HG03066 (cell line): ENCODE data around the gene NRBP1.

Experiments
- ATAC-seq: cut with Tn5 transposase; IDR thresholded peaks from one replicate; pipeline ENCODE4 v1.9.1; 2021; ENCODE audit warnings: low read depth; ENCODE audit not compliant: unreplicated experiment

The NRBP1 gene

DNA sequence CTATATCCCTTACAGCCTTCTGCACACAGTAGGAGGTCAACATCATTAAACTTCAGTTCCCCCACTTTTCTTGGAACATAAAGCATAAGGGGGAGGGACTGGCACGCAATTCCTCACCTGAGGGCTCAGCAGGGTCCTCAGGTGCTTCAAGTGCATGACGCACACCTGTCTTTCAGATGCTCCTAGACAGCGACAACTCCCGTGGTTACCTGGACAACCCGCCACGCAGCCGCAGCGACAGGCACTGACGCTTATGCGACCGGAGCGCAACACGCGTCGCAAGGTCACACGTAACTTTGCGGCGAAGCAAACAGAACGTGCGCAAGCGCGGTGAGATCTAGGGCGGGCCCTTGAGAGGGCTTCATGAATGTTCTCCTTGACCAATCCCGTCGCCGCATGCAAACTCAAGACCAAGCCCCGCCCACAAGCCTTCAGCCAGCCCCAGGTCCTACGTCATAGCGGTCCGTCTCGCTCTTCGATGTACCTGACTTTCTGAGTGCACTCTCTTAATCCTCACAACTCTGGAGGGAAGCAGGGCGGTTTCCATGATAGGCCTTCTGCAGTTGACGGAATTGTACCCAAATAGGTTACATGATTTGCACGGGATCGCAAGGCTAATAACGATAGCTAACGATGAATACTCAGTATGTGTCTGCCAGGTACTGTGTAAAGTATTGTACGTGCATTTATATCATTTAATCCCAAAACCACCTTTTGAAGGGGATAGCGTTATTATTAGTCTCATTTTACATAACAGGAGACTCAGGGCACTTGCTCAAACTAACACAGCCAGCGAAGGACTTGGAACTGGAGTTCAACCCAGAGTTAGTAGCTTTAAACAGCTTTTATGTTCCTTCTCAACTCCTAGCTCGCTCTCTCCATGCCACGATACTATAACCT lies 61.3 kb downstream of the NRBP1 start, which contains the start of gene IFT172:
Gene IFT172 (minus strand): TSS at position 246 of the 900 bp plus-strand sequence. CDS start 90 bp downstream, at position 156.
- ATAC-seq, result peak; percentile 92
